HG03060 (cell line): ENCODE data around the gene ELMO1.

Experiments used
- ATAC-seq: cut with Tn5 transposase; IDR thresholded peaks from one replicate; pipeline ENCODE4 v1.9.1; 2021; ENCODE audit warnings: low read depth, moderate number of reproducible peaks; ENCODE audit not compliant: unreplicated experiment

Gene ELMO1

GRCh38 chr7:37111459-37111858 lies 337.2 kb downstream of the ELMO1 start:
- no peak for ATAC-seq

GRCh38 chr7:37110660-37111424 lies 337.8 kb downstream of the ELMO1 start:
- ATAC-seq = no peak

DNA sequence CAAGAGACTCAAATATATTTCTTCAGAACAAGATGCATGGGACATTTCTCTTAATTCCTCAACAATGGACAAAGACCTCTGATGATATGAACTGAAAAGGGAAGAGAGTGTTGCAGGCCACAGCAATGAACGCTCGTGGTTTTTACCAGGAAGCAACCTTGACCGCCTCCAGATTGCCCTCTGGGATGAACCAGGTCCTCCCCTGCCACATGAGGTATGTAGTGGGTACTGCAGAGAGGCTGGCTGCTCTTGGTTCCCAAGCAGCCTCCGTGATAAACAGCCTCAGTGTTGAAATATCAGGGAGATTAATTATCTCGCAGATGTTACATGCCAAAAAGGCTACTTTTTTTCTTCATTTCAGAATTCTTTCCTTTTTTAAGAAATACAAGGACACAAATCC lies 338.8 kb downstream of the ELMO1 start:
- ATAC-seq = no peak

DNA sequence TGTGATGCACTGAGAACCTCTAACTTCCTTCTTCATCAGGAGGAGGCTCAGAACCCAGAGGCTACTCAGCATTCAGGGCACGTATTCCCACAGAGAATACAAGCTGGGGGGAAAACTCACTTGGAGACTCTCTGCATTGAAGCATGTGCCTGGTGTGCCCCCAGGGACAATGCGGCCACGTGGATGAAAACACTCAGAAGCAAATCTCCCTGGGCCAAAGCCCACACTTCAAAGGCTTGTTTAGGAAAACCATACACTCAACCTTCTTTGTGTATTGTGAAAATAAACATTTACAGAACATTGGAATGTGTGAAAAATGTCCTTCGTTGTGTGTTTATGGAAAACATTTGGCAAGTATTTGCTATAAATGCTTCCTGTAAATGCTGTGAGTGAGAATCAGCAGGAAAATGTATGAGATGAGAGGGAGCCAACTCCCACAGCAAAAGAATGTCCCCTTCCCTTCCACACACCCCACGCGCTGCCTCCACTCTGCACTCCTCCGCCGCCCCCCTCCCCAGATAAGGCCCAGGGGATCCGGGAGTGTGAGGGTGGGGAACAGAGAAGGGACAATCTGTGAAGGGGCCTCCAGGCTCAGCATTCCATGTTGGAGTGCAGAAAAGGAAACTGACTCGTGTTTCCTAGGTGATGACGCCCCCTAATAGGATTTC lies 339.5 kb downstream of the ELMO1 start:
- ATAC-seq = no peak

GRCh38 chr7:37108615-37109014 lies 340.0 kb downstream of the ELMO1 start:
- no peak for ATAC-seq

GRCh38 chr7:37107047-37107750 lies 341.5 kb downstream of the ELMO1 start:
- ATAC-seq = no peak

DNA sequence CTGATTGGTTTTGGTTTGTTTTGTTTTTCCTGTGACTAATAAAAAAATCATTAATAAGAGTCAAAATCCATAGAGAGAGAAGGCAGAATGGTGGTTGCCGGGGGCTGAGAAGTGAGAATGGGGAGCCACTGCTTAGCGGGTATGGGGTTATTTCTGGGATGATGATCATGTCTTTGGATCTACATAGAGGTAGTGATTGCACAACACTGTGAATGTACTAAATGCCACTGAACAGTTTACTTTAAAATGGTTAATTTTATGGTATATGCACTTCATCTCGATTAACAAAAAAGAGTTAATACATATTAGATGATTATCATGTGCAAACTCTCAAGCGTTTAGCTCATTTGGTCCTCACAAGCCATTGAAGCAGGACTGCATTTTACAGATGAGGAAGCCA lies 342.9 kb downstream of the ELMO1 start:
- no peak for ATAC-seq

DNA sequence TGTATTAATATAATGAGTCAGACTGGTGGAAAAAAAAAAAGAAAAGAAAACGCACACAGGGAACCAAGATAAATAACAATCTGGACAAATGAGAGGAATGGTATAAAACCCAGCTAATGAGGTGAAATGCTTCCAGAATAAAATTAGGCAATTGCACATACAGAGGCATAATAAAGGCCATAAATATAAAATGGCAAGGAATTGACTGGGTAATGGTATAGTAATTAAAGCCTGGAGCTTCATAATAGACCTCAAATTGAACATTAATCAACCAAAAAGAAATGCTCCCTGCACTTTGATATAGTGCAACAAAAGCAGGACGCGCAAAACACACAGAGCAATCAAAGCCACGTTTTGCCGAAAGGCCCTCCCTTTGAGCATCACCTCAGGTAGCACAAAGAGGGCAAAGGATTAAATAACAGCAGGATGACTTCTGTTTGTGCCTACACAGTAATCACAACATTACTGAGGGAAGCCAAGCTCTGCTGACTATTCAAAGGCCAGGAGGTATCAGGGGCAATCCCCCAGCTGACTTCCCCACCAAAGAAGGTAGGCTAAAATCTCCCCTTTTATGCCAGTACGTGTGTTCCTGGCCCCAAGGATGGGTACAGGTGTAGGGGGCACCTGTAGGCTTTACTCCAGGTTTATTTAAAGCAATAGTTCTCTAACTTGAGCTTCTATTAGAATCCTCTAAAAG lies 343.7 kb downstream of the ELMO1 start:
- no peak for ATAC-seq

- no peak for ATAC-seq
These were observed 346.0 kb downstream of the ELMO1 start for GRCh38 chr7:37102518-37103137.

DNA sequence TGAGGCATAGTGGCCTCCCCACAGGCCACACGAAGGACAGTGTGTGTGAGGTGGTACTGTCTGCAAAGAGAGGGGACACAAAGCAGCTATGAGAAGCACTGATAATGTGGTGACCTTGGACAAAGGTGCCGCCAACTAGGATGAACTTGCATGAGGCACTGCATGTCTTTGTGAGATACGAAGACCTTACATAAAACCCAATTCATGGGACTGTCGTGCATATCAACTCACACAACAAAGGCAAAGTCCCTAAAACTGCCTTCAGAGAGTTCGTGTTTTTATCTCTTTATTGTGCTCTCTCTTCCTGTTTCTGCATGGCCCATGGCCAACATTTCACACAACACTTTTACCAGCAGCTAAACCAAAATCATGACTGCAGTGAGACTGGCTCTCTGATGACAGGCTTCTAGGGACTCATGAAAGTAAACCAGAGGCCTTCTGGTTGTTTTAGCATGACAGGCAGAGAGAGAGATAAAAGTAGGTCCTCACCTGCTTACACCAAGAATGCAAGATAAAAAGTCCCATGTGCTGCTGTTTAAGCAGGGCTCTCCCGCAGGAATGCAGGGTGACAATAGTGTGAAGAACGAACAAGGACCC lies 347.8 kb downstream of the ELMO1 start:
- ATAC-seq = no peak

GRCh38 chr7:37098762-37099161 lies 349.9 kb downstream of the ELMO1 start:
- no peak for ATAC-seq

- no peak for ATAC-seq
These were observed 350.7 kb downstream of the ELMO1 start for GRCh38 chr7:37097983-37098382.

- no peak for ATAC-seq
These were observed 351.4 kb downstream of the ELMO1 start for GRCh38 chr7:37097276-37097675.

DNA sequence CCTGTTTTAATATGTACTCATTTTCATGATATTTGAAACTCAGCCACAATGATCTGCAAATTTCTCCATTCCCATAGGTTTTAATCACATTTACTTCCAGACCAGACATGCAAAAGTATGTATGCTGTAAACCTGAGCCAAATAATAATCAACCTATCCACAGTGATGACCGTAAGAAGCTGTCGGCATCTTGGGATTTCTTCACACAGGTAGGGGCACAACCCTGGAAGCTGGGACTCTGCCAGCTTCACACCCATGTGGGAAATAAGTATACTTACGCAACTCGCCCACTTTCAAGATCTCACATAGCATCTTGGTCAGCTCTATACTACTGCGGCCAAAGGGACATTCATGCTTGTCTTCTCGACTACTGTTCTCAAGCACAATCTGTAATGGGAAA lies 352.3 kb downstream of the ELMO1 start:
- no peak for ATAC-seq

- ATAC-seq = no peak
These were observed 353.5 kb downstream of the ELMO1 start for GRCh38 chr7:37095122-37095521.

DNA sequence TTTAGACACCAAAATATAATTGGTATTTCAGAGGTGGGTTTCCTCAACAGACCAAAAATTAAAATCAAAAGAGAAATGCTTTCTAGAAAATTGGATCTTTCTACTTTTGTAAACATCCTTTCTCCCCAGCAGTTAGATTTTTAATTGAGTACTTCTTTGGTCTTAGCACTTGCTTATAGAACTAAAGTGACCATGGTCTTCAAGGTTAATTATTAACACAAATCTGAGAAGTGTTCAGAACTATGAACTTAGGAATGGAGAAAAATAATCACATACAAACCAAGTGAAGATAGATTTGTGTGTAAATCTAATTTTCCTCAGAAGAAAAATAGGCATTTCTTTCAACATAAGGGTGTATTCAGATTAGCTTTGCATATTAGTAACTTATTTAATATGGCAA lies 355.4 kb downstream of the ELMO1 start:
- no peak for ATAC-seq

DNA sequence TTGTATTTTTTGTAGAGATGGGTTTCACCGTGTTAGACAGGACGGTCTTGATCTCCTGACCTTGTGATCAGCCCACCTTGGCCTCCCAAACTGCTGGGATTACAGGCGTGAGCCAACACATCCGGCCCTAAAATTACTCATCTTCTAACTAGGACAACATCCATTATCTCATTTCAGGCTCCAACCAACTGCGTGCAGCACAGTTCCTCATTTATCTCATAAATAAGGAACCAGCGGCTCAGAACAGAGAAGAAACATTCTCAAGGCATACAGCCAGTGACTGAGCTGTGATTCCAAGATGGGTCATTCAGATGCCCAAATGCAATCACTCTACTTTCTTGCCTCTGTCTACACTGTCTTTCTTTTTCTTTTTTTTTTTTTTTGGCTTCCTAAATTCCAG lies 356.1 kb downstream of the ELMO1 start:
- ATAC-seq = no peak

DNA sequence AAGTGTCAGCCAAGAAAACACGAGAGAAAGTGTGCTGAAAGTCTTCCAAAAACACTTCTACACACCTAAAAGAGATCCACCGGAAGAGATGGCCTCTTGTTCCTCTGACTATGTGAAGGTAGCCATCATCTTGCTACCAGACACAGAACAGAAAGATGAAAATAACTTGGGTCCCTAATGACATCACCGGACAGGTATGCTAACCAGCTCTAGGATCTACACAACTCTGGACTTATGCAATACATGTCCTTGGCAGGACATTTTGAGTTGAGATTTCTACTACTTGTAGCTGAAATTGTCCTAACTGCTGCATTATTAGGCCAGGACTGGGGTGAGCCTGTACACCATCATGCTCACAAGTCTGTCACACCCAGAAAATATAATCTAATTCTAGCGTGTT lies 358.7 kb downstream of the ELMO1 start:
- no peak for ATAC-seq

GRCh38 chr7:37085600-37085999 lies 363.1 kb downstream of the ELMO1 start:
- no peak for ATAC-seq

GRCh38 chr7:37084303-37084702 lies 364.4 kb downstream of the ELMO1 start:
- ATAC-seq = no peak
